Measurements from ENCODE around the gene SEC14L6. TPM values are rescaled to one million over a fixed set of nuclear protein-coding genes. Genes with fewer than 3 reads are reported as not detected.
A peak's percentile ranks its signal among the peaks of the same experiment; 100 is the strongest.

SEC14L6 gene
- total RNA-seq, 1 experiment from 2014 or later = 0.06 TPM

DNA sequence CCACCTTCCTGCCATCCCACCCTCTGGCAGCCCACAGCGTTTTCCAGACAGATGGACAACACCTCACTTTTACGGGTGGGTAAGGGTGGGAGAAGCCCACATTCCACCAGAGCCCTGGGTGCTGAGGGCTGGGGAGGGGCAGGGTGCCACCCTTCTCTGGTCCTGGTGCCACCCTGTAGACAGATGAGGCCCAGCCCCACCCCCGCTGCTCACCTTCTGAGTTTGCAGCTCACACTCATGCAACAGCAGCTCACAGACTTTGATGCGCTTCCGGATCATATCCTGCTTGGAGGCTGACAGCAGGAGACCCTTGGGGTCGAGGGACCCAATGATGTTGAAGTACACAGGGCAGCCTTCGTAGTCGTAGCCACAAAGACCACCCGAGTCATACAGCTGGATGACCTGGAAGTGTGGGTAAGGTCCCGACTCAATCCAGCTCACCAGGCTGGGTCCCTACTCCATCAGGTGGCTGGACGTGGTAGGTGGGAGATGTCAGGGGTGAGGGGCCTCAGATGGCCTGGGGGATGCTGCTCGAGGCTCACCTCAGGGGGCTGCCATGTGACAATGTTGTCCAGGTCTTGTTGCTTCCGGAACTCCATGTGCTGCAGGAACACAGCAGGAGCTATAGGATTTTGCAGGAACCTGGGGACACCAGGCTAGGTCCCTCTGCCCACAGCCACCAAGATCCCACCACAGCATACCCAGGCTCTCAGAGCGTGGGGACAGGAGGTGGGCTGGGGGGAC is 51.3 kb downstream of the SEC14L6 start:
- DNase-seq (ENCODE audit: low read depth) = no peak

DNA sequence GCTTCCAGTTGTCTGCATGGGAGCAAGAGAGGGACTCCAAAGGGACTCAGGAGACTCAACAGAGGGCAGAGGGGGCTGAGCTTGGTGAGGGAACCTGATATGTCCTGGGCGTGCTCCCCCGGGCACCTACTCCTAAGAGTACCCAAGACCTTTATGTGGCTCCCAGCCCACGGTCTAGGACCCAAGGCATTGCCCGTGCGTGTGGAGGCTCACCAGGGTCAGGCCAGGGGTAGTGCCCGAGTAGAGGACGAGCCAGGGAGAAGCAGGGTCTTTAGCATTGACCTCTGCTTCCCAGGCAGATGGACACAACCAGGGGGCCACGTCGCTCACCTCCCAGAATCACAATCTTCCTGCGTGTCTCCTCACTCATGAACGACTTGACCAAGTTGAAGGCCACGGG is 54.4 kb downstream of the SEC14L6 start:
- DNase-seq (ENCODE audit: low read depth) = no peak

GRCh38 chr22:30491381-30491780 is 55.2 kb downstream of the SEC14L6 start:
- no peak for DNase-seq (ENCODE audit: low read depth)

DNA sequence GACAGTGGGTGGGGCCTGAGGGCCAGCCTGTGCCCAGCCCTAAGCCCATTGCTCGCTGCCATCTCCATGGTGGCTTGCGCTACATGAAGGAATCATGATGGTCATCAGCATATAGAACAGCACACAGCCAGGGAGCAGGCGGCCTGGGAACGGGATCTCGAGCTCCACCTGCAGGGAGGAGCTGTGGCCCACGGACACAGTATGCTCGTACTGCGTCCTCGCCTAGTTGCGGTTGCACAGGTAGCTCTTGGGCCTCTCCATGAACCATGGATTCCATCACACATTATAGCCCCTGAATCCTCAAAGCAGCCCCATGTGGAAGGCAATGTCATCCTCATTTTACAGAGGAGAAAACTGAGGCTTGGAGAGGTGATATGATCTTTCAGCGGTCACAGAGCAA is 56.1 kb downstream of the SEC14L6 start:
- no peak for DNase-seq (ENCODE audit: low read depth)

GRCh38 chr22:30488121-30488520 is 58.4 kb downstream of the SEC14L6 start:
- no peak for DNase-seq (ENCODE audit: low read depth)

- DNase-seq (ENCODE audit: low read depth) = no peak
Measured at GRCh38 chr22:30486661-30487115, 59.9 kb downstream of the SEC14L6 start.

GRCh38 chr22:30486118-30486517 is 60.4 kb downstream of the SEC14L6 start:
- no peak for DNase-seq (ENCODE audit: low read depth)

DNA sequence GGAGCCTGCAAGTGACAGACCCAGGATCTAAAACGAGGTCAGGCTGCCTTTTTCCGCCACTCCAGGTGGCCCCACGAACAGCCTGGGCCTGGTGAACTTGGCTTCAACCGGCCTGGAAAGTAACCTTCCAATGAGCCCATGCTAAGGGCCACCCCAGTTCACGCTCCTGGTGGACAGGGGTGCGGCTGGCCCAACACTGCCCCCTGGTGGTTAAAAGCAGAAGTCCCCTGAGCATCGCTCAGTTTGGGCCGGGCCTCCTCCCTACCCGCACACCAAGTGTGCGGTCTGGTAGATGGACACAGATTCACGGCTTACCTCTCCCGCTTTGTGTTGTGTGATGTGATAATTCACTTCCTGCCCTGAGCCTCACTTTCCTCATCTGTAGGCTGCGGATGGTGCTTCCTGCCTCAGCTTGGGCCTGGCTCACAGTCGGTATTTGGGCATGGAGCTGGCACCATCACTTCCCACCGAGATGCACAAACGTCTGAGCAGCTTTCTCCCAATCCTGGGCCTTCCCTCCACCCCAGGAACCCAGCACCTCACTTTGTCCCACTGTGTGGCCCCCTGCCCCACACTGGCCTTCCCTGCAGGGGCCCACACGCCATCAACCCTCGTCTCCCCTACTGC is 61.1 kb downstream of the SEC14L6 start:
- DNase-seq (ENCODE audit: low read depth) = peak; percentile 66

- DNase-seq (ENCODE audit: low read depth) = no peak
Measured at GRCh38 chr22:30483169-30483568, 63.4 kb downstream of the SEC14L6 start.

GRCh38 chr22:30481711-30482110 is 64.8 kb downstream of the SEC14L6 start:
- DNase-seq (ENCODE audit: low read depth) = peak; percentile 69

GRCh38 chr22:30479981-30480380 is 66.6 kb downstream of the SEC14L6 start:
- DNase-seq (ENCODE audit: low read depth) = no peak

DNA sequence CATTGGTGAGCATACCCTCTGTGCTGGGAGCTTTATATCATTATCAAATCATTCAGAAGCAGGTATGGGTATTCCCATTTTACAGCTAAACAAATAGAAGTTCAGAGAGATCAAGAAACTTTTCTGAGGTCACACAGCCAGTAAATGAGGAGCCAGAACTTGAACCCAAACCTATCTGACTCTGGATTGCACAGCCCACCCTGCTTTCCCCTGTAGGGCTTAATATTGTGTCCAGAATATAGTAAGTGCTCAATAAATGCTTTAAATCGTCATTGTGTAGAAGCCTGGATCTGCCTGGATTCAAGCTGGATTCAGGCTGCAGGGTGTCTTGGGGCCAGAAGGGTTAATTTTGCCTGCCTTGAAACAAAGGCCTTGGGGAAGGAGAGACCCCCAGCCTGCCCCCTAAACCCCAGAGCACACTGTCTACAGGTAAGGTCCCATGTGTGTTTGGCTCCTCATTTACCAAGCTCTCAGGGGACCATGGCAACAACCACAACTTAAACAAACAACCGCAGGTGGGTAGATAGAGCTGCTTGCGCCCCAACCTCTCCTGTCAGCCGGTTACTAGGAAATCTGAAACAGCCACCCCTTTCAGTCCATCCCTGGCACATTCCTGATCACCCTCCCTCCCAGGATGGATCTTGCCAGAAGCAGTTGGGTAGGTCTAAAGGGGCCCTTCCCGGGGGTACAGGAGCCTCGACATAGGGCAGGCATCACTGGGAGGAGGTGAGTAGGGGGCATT is 71.7 kb downstream of the SEC14L6 start:
- DNase-seq (ENCODE audit: low read depth) = no peak

DNA sequence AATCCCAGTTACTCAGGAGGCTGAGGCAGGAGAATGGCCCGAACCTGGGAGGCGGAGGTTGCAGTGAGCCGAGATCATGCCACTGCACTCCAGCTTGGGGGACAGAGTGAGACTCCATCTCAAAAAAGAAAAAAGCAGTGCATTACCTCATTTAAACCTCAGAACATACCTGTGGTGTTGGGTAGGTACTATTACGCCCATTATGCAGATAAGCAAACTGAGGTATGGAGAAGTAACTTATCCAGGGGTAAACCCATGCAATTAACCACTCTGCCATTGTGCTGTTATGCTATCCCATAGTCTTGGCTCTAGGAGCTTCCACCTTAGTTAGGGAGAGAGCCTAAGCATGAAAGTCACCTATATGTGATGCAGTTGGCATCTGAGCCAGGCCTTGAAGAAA is 72.4 kb downstream of the SEC14L6 start:
- no peak for DNase-seq (ENCODE audit: low read depth)

DNA sequence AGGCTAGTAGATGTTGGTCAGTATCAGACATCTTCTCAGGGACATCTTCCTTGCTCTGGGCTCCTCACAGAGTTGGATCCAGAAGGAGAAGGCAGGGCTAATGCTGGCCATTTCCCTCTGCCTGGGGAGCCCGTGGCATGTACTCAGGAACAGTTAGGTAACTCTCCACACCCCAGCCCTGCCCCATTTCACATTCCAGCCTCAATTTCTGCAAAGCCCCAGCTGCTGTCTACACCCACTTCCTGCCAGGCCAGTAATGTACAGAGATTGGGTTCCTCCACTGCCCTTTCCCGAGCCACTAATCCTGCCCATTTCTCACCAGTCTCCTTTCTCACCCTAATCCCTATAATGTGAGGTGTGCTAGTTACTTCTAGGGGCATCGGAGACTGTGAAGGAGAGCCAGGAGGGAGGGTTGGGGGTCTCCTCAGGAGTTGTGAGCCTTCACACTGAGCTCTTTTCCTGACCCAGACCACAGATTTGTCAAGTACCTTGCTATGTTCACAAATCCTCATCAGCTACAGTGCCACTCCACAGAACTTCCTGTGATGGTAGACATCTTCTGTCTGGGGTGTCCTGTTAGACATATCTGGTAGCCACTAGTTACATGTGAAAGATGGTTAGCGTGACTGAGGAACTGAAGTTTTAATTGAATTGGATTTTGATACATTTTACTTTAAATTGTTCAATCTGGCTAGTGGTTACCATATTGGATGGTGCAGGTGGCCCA is 73.4 kb downstream of the SEC14L6 start:
- DNase-seq (ENCODE audit: low read depth) = no peak

Other genes starting within 250 kb of the SEC14L6 start
- gene TBC1D10A, start 219.8 kb downstream of the SEC14L6 start, total RNA-seq (2014; rRNA removed; shearing (Covaris generic)) = 20.8 and 35.5 TPM in 2 replicates
- 29.4 and 66.6 TPM in 2 replicates for gene SF3A1, start 189.8 kb downstream of the SEC14L6 start, total RNA-seq (2014; rRNA removed; shearing (Covaris generic))
- gene CCDC157, start 189.7 kb downstream of the SEC14L6 start, total RNA-seq (2014; rRNA removed; shearing (Covaris generic)) = 1.5 and 2.7 TPM in 2 replicates
- 9.8 and 19.2 TPM in 2 replicates for gene RNF215, start 159.3 kb downstream of the SEC14L6 start, total RNA-seq (2014; rRNA removed; shearing (Covaris generic))
- 9.5 and 12.7 TPM in 2 replicates for gene SEC14L2, start 149.7 kb downstream of the SEC14L6 start, total RNA-seq (2014; rRNA removed; shearing (Covaris generic))
- 57.8 and 84.1 TPM in 2 replicates for gene MTFP1, start 121.0 kb downstream of the SEC14L6 start, total RNA-seq (2014; rRNA removed; shearing (Covaris generic))
- gene SEC14L3, start 74.7 kb downstream of the SEC14L6 start, total RNA-seq (2014; rRNA removed; shearing (Covaris generic)) = not detected in 2 replicates
- 0.09 and 0.17 TPM in 2 replicates for gene SEC14L4, start 41.0 kb downstream of the SEC14L6 start, total RNA-seq (2014; rRNA removed; shearing (Covaris generic))
- gene GAL3ST1, start 27.9 kb upstream of the SEC14L6 start, total RNA-seq (2014; rRNA removed; shearing (Covaris generic)) = 0.12 and 0.29 TPM in 2 replicates
- gene PES1, start 45.2 kb upstream of the SEC14L6 start, total RNA-seq (2014; rRNA removed; shearing (Covaris generic)) = 162 and 172 TPM in 2 replicates
- gene TCN2, start 60.4 kb upstream of the SEC14L6 start, total RNA-seq (2014; rRNA removed; shearing (Covaris generic)) = 0.12 and 2.0 TPM in 2 replicates
- 8.2 and 11.4 TPM in 2 replicates for gene SLC35E4, start 89.0 kb upstream of the SEC14L6 start, total RNA-seq (2014; rRNA removed; shearing (Covaris generic))
- 4.3 and 7.0 TPM in 2 replicates for gene DUSP18, start 121.1 kb upstream of the SEC14L6 start, total RNA-seq (2014; rRNA removed; shearing (Covaris generic))
- 0.60 and 0.97 TPM in 2 replicates for gene OSBP2, start 148.1 kb upstream of the SEC14L6 start, total RNA-seq (2014; rRNA removed; shearing (Covaris generic))